ENCODE results near the gene DNALI1. TPM values are rescaled to one million over a fixed set of nuclear protein-coding genes. Genes with fewer than 3 reads are reported as not detected.

Gene DNALI1
- total RNA-seq, 4 donors from 2014 or later = 0.70 to 1.7 (median 0.85) TPM

DNA sequence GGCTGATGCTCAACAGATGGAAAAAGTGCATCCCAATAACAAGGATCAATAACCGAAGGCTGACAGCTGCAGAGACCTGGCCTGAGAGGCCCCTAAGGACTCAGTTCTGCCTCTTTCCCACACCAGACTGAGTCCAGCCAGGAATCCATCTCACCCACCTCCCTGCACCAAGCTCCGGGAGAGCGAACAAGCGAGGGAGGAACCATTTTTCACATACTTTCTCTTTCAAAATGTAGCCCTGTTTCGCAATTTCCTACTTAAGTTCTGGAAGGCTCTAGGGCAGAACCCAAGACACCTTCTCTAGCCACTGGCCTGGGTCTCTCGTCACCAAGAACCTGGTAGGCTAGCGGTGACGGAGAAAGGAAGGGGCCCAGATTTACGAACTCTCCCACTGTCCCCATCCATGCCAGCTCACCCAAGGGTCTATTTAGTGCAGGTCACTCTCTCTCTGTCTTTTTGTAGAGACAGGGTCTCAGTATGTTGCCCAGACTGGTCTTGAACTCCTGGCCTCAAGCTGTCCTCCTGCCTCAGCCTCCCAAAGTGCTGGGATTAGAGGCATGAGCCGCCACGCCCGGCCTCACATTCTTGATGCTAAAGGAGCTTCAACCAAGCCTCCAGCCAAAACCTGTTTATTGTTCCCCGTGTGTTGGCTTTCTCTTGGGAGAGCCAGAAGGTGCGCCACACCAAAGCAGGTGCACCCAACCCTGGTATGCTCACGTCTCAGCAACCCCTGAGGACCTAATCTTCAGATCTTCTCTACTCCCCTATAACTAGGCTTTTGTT, 49.9 kb downstream of the DNALI1 start:
- peak in 1 of 2 donors; percentile 59 for DNase-seq (ENCODE audit: low spot score in 2 of 2)
- Histone ChIP-seq H3K27me3 (peaks cover 8% of the 10 kb centered on the region), H3K4me3 (no peak overlapping the region), H3K36me3 (no peaks in the 10 kb centered on the region), H3K9me3 (no peaks in the 10 kb centered on the region), H3K4me1 (peaks cover 13% of the 10 kb centered on the region), H3K27ac (peak overlapping the region; percentile 43)
- TF ChIP-seq POLR2AphosphoS5 (IDR thresholded peaks at IDR 0.05) = no peak
- TF ChIP-seq, protein P1, sequence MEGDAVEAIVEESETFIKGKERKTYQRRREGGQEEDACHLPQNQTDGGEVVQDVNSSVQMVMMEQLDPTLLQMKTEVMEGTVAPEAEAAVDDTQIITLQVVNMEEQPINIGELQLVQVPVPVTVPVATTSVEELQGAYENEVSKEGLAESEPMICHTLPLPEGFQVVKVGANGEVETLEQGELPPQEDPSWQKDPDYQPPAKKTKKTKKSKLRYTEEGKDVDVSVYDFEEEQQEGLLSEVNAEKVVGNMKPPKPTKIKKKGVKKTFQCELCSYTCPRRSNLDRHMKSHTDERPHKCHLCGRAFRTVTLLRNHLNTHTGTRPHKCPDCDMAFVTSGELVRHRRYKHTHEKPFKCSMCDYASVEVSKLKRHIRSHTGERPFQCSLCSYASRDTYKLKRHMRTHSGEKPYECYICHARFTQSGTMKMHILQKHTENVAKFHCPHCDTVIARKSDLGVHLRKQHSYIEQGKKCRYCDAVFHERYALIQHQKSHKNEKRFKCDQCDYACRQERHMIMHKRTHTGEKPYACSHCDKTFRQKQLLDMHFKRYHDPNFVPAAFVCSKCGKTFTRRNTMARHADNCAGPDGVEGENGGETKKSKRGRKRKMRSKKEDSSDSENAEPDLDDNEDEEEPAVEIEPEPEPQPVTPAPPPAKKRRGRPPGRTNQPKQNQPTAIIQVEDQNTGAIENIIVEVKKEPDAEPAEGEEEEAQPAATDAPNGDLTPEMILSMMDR (IDR thresholded peaks at IDR 0.05) = no peak
- TF ChIP-seq POLR2A (IDR thresholded peaks at IDR 0.05) = no peak
- TF ChIP-seq EP300 (IDR thresholded peaks at IDR 0.05) = no peak
- WGBS = 69% methylated on average over 15 of the region's 15 CpGs

DNA sequence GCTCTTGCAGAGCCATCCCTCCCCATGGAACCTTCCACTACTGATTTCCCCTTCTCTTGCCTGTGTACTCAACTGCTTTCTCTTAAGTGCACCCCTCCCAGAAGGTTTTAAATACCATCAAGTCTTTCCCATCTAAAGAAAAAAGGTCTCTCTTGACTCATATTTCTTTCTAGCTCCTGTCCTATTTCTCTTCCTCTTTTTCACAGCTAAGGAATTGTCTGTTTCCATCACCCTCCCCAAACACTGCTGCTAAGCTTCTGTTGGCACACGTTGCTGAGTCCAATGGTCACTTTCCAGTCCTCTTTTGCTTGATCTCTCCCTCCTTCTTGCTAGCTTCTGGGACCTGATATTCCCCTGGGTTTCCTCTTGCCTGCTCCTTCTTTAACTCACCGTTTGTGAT, 52.3 kb downstream of the DNALI1 start:
- Histone ChIP-seq H3K27ac (no peak overlapping the region), H3K36me3 (no peaks in the 10 kb centered on the region), H3K4me3 (no peak overlapping the region), H3K9me3 (no peaks in the 10 kb centered on the region), H3K4me1 (peaks cover 9% of the 10 kb centered on the region), H3K27me3 (peaks cover 11% of the 10 kb centered on the region)
- TF ChIP-seq, protein P1 (IDR thresholded peaks at IDR 0.05) = no peak
- TF ChIP-seq POLR2A (IDR thresholded peaks at IDR 0.05) = no peak
- TF ChIP-seq POLR2AphosphoS5 (IDR thresholded peaks at IDR 0.05) = no peak
- TF ChIP-seq EP300 (IDR thresholded peaks at IDR 0.05) = no peak
- 46% methylated on average over 2 of the region's 2 CpGs for WGBS
- no peak for DNase-seq (ENCODE audit: low spot score in 2 of 2)

DNA sequence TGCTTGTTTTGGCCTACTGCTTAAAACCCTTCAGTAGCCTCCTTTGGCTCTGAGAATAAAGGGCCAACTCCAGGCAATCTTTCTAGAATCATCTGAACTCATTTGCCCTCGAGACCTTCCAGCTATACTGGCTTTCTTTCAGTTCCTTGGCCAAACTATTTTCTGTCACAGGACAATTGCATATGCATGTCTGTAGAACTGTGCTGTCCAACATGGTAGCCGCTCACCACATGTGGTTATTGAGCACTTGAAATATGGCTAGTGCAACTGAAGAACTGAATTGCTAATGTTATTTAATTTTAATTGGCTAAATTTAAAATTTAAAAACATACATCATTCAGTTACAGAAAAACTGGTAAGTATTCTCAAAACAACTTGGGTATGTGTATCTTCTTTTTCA, 53.3 kb downstream of the DNALI1 start:
- peaks cover 7% of the 10 kb centered on the region for H3K4me1 ChIP-seq
- 79% methylated on average over 2 of the region's 2 CpGs for WGBS
- no peak for DNase-seq (ENCODE audit: low spot score in 2 of 2)
- H3K36me3 ChIP-seq = no peaks in the 10 kb centered on the region
- TF ChIP-seq EP300 (IDR thresholded peaks at IDR 0.05) = no peak
- no peak for TF ChIP-seq POLR2A (IDR thresholded peaks at IDR 0.05)
- TF ChIP-seq, protein P1 (IDR thresholded peaks at IDR 0.05) = no peak
- TF ChIP-seq POLR2AphosphoS5 (IDR thresholded peaks at IDR 0.05) = no peak
- H3K27ac ChIP-seq = no peak overlapping the region
- H3K27me3 ChIP-seq = peaks cover 11% of the 10 kb centered on the region
- no peak overlapping the region for H3K4me3 ChIP-seq
- H3K9me3 ChIP-seq = no peaks in the 10 kb centered on the region

DNA sequence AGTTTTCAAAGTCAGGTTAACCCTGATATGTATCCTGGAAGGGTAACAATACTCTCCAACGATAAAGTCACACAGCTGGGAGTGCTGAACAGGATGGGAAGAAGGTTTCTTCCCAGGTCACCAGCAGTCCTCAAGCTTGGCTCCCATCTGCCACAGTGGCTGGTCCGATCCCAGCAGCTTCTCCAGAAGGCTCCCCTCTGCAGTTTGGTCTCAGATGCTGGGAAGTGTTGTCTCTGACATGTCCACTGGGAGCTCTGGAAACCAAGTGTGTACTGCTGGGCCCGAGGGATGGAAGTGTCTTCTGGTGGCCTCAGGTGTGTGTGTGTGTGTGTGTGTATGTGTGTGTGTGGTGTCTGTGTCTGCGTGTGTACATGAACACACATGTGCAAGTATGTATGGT, 55.4 kb downstream of the DNALI1 start:
- no peaks in the 10 kb centered on the region for H3K36me3 ChIP-seq
- no peaks in the 10 kb centered on the region for H3K9me3 ChIP-seq
- no peak overlapping the region for H3K27ac ChIP-seq
- 71% methylated on average over 4 of the region's 4 CpGs for WGBS
- H3K4me1 ChIP-seq = no peaks in the 10 kb centered on the region
- H3K4me3 ChIP-seq = no peak overlapping the region
- peaks cover 29% of the 10 kb centered on the region for H3K27me3 ChIP-seq
- TF ChIP-seq, protein P1 (IDR thresholded peaks at IDR 0.05) = no peak
- TF ChIP-seq POLR2AphosphoS5 (IDR thresholded peaks at IDR 0.05) (no peak), POLR2A (IDR thresholded peaks at IDR 0.05) (no peak)
- no peak for DNase-seq (ENCODE audit: low spot score in 2 of 2)

DNA sequence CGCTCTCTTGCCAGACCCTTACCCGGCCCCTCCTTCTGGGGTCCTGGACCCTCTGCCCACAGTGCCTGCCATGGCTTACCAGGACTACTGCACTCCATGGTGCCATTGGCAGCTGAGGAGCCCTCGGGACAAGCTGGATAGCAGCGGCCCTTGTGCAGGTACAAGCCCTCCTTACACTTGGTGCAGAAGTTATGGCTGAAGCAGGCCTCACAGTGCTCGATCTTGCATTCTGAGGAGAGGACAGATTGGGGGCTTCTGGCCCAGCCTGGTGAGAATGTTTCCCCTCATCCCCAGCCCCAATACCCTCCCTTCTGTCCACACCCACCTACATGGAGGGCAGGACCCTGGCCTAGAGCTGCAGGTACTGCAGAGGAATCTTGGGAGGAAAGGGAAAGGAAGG, 57.4 kb downstream of the DNALI1 start:
- Histone ChIP-seq H3K4me3 (no peak overlapping the region), H3K27me3 (peaks cover 21% of the 10 kb centered on the region), H3K36me3 (no peaks in the 10 kb centered on the region), H3K4me1 (no peaks in the 10 kb centered on the region), H3K9me3 (no peaks in the 10 kb centered on the region), H3K27ac (no peak overlapping the region)
- WGBS = 95% methylated on average over 5 of the region's 5 CpGs
- no peak for TF ChIP-seq POLR2AphosphoS5 (IDR thresholded peaks at IDR 0.05)
- TF ChIP-seq POLR2A (IDR thresholded peaks at IDR 0.05) = no peak
- TF ChIP-seq, protein P1 (IDR thresholded peaks at IDR 0.05) = no peak
- TF ChIP-seq EP300 (IDR thresholded peaks at IDR 0.05) = no peak
- no peak for DNase-seq (ENCODE audit: low spot score in 2 of 2)
